ENCODE data around the gene HSPG2. TPM values are rescaled to one million over a fixed set of nuclear protein-coding genes. Genes with fewer than 3 reads are reported as not detected.
A peak's percentile ranks its signal among the peaks of the same experiment; 100 is the strongest.
"Not testable (repeated sequence)": the region's sequence is repeated elsewhere in the genome, so short reads cannot be mapped to it uniquely, and the experiment has no call there.

The HSPG2 gene
- total RNA-seq, 1 donor from 2014 or later, result 28.7 TPM

- Histone ChIP-seq H3K36me3 (ENCODE audit: control insufficient read depth, insufficient read depth, low read length) (no peaks in the 10 kb centered on the region), H3K27me3 (ENCODE audit: control insufficient read depth, insufficient read depth, low read length) (no peaks in the 10 kb centered on the region), H3K4me3 (ENCODE audit: low read depth, low read length) (peak overlapping the region; percentile 68)
- peak; percentile 37 for DNase-seq (ENCODE audit: low read depth)
- TF ChIP-seq, protein P1, sequence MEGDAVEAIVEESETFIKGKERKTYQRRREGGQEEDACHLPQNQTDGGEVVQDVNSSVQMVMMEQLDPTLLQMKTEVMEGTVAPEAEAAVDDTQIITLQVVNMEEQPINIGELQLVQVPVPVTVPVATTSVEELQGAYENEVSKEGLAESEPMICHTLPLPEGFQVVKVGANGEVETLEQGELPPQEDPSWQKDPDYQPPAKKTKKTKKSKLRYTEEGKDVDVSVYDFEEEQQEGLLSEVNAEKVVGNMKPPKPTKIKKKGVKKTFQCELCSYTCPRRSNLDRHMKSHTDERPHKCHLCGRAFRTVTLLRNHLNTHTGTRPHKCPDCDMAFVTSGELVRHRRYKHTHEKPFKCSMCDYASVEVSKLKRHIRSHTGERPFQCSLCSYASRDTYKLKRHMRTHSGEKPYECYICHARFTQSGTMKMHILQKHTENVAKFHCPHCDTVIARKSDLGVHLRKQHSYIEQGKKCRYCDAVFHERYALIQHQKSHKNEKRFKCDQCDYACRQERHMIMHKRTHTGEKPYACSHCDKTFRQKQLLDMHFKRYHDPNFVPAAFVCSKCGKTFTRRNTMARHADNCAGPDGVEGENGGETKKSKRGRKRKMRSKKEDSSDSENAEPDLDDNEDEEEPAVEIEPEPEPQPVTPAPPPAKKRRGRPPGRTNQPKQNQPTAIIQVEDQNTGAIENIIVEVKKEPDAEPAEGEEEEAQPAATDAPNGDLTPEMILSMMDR (IDR thresholded peaks at IDR 0.05; ENCODE audit: insufficient read depth, low read length, severe bottlenecking), result no peak
- no peak for FAIRE-seq
Measured at GRCh38 chr1:21781815-21782348, 155.2 kb downstream of the HSPG2 start.

DNA sequence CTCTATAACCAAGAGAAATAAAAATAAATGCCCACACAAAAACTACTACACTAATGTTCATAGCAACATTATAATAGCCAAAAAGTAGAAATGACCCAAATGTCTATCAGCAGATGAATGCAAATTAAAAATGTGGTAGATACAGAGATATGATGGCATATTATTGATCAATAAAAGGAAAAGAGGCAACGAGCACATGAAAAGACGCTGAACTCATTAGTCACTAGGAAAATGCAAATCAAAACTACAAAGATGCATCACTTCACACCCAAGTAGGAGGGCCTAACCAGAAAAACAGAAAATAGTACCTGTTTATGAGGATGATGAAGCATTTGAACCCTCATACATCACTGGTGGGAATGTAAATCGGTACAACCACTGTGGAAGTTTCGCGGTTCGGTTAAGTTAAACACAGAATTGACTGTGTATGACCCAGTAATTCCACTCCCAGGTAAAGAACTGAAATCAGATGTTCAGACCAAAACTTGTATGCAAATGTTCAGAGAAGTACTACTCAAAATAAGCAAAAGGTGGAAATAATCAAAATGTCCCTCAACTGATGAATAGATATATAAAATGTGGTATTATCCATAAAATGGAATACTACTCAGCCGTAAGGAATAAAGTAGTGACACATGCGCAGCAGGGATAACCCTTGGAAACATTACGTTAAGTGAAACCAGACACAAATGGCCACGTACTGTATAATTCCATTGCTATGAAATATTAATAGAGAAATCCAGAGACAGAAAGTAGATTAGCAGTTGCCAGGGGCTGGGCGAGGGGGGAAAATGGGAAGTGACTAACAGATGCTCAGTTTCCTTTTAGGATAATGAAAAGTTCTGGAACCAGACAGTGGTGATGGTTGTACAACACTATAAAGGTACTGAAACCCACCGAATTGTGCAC lies 157.2 kb downstream of the HSPG2 start:
- FAIRE-seq (no peak), DNase-seq (ENCODE audit: low read depth) (no peak)
- no peaks in the 10 kb centered on the region for H3K36me3 ChIP-seq (ENCODE audit: control insufficient read depth, insufficient read depth, low read length)
- TF ChIP-seq, protein P1 (IDR thresholded peaks at IDR 0.05; ENCODE audit: insufficient read depth, low read length, severe bottlenecking), result no peak
- no peak overlapping the region for H3K4me3 ChIP-seq (ENCODE audit: low read depth, low read length)
- H3K27me3 ChIP-seq (ENCODE audit: control insufficient read depth, insufficient read depth, low read length), result no peaks in the 10 kb centered on the region

- Histone ChIP-seq H3K4me3 (ENCODE audit: low read depth, low read length) (no peak overlapping the region), H3K36me3 (ENCODE audit: control insufficient read depth, insufficient read depth, low read length) (no peaks in the 10 kb centered on the region), H3K27me3 (ENCODE audit: control insufficient read depth, insufficient read depth, low read length) (no peaks in the 10 kb centered on the region)
- TF ChIP-seq, protein P1 (IDR thresholded peaks at IDR 0.05; ENCODE audit: insufficient read depth, low read length, severe bottlenecking), result no peak
- FAIRE-seq (no peak), DNase-seq (ENCODE audit: low read depth) (no peak)
Measured at GRCh38 chr1:21778405-21778727, 158.7 kb downstream of the HSPG2 start.

DNA sequence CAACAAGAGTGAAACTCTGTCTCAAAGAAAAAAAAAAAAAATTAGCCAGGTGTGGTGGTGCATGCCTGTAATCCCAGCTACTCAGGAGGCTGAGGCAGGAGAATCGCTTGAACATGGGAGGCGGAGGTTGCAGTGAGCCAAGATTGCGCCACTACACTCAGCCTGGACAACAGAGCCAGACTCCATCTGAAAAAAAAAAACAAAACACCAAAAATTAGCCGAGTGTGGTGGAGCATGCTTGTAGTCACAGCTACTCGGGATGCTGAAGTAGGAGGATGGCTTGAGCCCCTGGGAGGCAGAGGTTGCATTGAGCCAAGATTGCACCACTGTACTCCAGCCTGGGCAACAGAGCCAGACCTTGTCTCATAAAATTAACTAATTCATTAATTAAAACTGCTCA lies 160.2 kb downstream of the HSPG2 start:
- FAIRE-seq; H3K27me3 ChIP-seq (ENCODE audit: control insufficient read depth, insufficient read depth, low read length); DNase-seq (ENCODE audit: low read depth); H3K36me3 ChIP-seq (ENCODE audit: control insufficient read depth, insufficient read depth, low read length); H3K4me3 ChIP-seq (ENCODE audit: low read depth, low read length): not testable (repeated sequence)

DNA sequence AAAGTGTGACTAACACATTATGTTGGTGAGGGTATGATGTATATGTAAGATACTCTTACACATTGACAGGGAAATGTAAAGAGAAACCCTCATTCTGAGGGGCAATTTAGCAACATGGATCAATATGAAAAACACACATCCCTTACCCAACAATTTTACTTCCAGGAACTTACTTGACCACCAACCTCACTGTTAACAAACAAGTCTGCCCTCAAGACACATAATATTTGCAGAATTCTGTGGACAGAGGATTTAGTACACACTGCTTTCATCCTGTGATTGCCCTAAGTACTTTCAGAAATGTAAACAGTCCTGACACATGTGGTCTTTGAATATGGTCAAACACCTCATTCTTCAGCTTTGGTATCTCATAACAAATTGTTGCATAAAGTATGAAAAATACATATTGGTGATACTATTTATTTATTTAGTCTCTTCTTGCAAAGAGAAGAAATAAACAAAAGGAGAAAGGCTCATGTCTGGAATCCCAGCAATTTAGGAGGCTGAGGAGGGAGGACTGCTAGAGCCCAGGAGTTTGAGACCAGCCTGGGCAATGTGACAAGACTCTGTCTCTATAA lies 161.0 kb downstream of the HSPG2 start:
- TF ChIP-seq, protein P1 (IDR thresholded peaks at IDR 0.05; ENCODE audit: insufficient read depth, low read length, severe bottlenecking), result no peak
- peak; percentile 7 for DNase-seq (ENCODE audit: low read depth)
- Histone ChIP-seq H3K4me3 (ENCODE audit: low read depth, low read length) (no peak overlapping the region), H3K27me3 (ENCODE audit: control insufficient read depth, insufficient read depth, low read length) (no peaks in the 10 kb centered on the region), H3K36me3 (ENCODE audit: control insufficient read depth, insufficient read depth, low read length) (no peaks in the 10 kb centered on the region)
- FAIRE-seq, result no peak

- H3K27me3 ChIP-seq (ENCODE audit: control insufficient read depth, insufficient read depth, low read length), result no peaks in the 10 kb centered on the region
- TF ChIP-seq, protein P1 (IDR thresholded peaks at IDR 0.05; ENCODE audit: insufficient read depth, low read length, severe bottlenecking), result no peak
- DNase-seq (ENCODE audit: low read depth) (no peak), FAIRE-seq (no peak)
- no peaks in the 10 kb centered on the region for H3K36me3 ChIP-seq (ENCODE audit: control insufficient read depth, insufficient read depth, low read length)
- no peak overlapping the region for H3K4me3 ChIP-seq (ENCODE audit: low read depth, low read length)
Measured at GRCh38 chr1:21775550-21775914, 161.6 kb downstream of the HSPG2 start.

Data from bronchial epithelial cell (primary cell).